ENCODE measurements around the gene MC5R. TPM values are rescaled to one million over a fixed set of nuclear protein-coding genes. Genes with fewer than 3 reads are reported as not detected.

MC5R gene
- total and polyA plus RNA-seq, 10 of the 15 experiments (the other 5 are each of a cell fraction or from before 2014, with no cell fraction given), result not detected

DNA sequence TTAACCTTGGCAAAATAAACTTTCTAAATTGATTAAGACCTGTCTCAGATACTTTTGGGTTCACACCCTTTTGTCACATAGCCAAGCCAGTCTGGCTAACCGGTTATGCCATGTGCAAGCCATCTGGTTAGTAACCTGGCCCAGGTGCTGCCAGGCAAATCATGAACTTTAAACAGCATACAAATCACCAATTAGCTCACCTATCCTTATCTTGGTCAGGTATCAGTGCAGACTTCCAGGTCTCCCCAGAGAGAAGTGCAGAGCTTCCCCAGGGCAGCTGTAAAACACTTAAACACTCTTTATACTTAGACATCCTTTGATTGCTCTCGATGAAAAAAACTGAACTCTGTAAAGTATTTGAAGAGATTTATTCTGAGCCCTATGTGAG lies 14.9 kb upstream of the MC5R start (continued):
- TF ChIP-seq NFXL1 (IDR thresholded peaks at IDR 0.05; ENCODE audit: borderline replicate concordance), result no peak
- no peak for TF ChIP-seq CREB1 (IDR thresholded peaks at IDR 0.05; ENCODE audit: low read depth)
- TF ChIP-seq BCL11A (IDR thresholded peaks at IDR 0.05; ENCODE audit: low read depth, low read length), result no peak
- TF ChIP-seq SMARCA5 (IDR thresholded peaks at IDR 0.05), result no peak
- no peak for TF ChIP-seq KAT2A (conservative IDR thresholded peaks at IDR 0.05; ENCODE audit: control insufficient read depth, low read depth, low read length)
- TF ChIP-seq WRNIP1 (IDR thresholded peaks at IDR 0.05; ENCODE audit: borderline replicate concordance, low read depth, low read length), result no peak
- no peak for TF ChIP-seq RAD51 (IDR thresholded peaks at IDR 0.05)
- TF ChIP-seq ZBED1 (IDR thresholded peaks at IDR 0.05; ENCODE audit: borderline replicate concordance), result no peak
- no peak for TF ChIP-seq SIN3A (IDR thresholded peaks at IDR 0.05; ENCODE audit: low read depth, low read length)
- no peak for TF ChIP-seq POLR2AphosphoS5 (IDR thresholded peaks at IDR 0.05; ENCODE audit: low read length)
- no peak for TF ChIP-seq GATAD2B (conservative IDR thresholded peaks at IDR 0.05; ENCODE audit: low read depth)
- no peak for TF ChIP-seq POU2F2 (IDR thresholded peaks at IDR 0.05; ENCODE audit: borderline replicate concordance, low read depth, low read length)

DNA sequence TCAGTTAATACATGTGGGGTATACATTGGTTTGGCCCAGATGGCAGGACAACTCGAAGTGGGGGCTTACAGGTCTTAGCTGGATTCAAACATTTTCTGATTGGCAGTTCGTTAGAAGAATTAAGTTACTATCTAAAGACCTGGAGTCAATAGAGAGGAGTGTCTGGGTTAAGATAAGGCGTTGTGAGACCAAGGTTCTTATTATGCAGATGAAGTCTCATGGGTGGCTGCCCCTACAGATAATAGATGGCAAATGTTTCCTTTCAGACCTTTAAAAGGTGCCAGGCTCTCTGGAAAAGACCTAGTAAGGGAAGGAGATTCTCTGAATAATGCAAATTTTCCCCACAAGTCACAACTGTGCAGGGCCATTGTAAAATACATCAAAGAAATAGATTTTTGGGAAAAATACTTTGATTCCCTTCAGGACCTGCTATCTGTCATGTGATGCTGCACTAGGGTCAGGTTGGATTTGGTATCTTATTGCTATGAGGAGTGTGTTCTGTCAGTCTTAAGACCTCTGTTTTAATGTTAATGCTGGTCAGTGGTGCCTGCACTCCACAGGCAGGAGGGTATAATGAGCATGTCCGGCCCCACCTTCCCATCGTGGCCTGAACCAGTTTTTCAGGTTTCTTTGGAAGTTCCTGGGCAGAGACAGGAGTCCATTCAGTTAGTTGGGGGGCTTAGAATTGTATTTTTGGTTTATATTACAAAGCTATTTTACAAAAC lies 14.3 kb upstream of the MC5R start:
- POLR2A ChIA-PET, result no interaction called here
- DNase-seq (ENCODE audit: low read depth, low spot score) (no peak), FAIRE-seq (no peak), ATAC-seq (no peak)
- Histone ChIP-seq H3K4me3 (no peak overlapping the region), H3K4me2 (ENCODE audit: control insufficient read depth, insufficient read depth) (no peak overlapping the region), H3K9ac (ENCODE audit: control insufficient read depth, insufficient read depth, low read length) (no peak overlapping the region), H3K27me3 (replicated peaks in 1 of 2; ENCODE audit: control insufficient read depth in 2 of 2, insufficient read depth in 2 of 2, low read length in 1 of 2) (peaks cover 2 to 3% of the 10 kb centered on the region in 2 experiments; a peak in 3 of 4 replicates), H2AFZ (ENCODE audit: control insufficient read depth, low read depth, low read length) (no peak overlapping the region), H3K9me3 (replicated peaks; ENCODE audit: control insufficient read depth, insufficient read depth, low read length) (no peaks in the 10 kb centered on the region), H3K4me1 (ENCODE audit: control insufficient read depth, insufficient read depth, low read length) (no peaks in the 10 kb centered on the region), H3K79me2 (ENCODE audit: control insufficient read depth, insufficient read depth, low read length) (no peaks in the 10 kb centered on the region), H3K36me3 (ENCODE audit: control insufficient read depth in 2 of 2, insufficient read depth in 2 of 2, low read length in 1 of 2) (no peaks in the 10 kb centered on the region), H3K27ac (ENCODE audit: control insufficient read depth, insufficient read depth) (no peak overlapping the region), H4K20me1 (ENCODE audit: control insufficient read depth, insufficient read depth) (no peaks in the 10 kb centered on the region)
- SMC1A ChIA-PET (ENCODE audit: uncharacterized antibody, unreplicated experiment), result interaction anchor here (0.8 kb wide), 1 partner anchor 285 kb away, joined by 3 read pairs; no protein-coding TSS in a partner anchor
- RAD21 ChIA-PET (ENCODE audit: unreplicated experiment), result no interaction called here
- intact Hi-C loops (cut with micrococcal nuclease; ENCODE audit: unreplicated experiment), result loop anchor here (5.0 kb wide), 1 partner anchor 252 kb away; no protein-coding TSS in a partner anchor
- 2% methylated on average over 5 of the region's 5 CpGs for WGBS (ENCODE audit: insufficient coverage, insufficient replicate concordance, low lambda C conversion rate, missing lambda C conversion rate)
- BruUV-seq (replicated peaks), result no TSS peak
- in situ Hi-C loops (cut with MboI), result loop anchor here (5.0 to 10.0 kb wide), 2 partner anchors 252 to 585 kb away; no protein-coding TSS in a partner anchor
- CTCF ChIA-PET, result interaction anchor here (0.9 kb wide), 1 partner anchor 253 kb away, joined by 3 read pairs; no protein-coding TSS in a partner anchor
- TF ChIP-seq, protein P1, sequence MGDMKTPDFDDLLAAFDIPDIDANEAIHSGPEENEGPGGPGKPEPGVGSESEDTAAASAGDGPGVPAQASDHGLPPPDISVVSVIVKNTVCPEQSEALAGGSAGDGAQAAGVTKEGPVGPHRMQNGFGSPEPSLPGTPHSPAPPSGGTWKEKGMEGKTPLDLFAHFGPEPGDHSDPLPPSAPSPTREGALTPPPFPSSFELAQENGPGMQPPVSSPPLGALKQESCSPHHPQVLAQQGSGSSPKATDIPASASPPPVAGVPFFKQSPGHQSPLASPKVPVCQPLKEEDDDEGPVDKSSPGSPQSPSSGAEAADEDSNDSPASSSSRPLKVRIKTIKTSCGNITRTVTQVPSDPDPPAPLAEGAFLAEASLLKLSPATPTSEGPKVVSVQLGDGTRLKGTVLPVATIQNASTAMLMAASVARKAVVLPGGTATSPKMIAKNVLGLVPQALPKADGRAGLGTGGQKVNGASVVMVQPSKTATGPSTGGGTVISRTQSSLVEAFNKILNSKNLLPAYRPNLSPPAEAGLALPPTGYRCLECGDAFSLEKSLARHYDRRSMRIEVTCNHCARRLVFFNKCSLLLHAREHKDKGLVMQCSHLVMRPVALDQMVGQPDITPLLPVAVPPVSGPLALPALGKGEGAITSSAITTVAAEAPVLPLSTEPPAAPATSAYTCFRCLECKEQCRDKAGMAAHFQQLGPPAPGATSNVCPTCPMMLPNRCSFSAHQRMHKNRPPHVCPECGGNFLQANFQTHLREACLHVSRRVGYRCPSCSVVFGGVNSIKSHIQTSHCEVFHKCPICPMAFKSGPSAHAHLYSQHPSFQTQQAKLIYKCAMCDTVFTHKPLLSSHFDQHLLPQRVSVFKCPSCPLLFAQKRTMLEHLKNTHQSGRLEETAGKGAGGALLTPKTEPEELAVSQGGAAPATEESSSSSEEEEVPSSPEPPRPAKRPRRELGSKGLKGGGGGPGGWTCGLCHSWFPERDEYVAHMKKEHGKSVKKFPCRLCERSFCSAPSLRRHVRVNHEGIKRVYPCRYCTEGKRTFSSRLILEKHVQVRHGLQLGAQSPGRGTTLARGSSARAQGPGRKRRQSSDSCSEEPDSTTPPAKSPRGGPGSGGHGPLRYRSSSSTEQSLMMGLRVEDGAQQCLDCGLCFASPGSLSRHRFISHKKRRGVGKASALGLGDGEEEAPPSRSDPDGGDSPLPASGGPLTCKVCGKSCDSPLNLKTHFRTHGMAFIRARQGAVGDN (IDR thresholded peaks at IDR 0.05), result no peak
- TF ChIP-seq ZNF217 (IDR thresholded peaks at IDR 0.05) (no peak), STAT3 (IDR thresholded peaks at IDR 0.05; ENCODE audit: low read depth, low read length) (no peak), RB1 (IDR thresholded peaks at IDR 0.05; ENCODE audit: borderline replicate concordance) (no peak), ZNF622 (IDR thresholded peaks at IDR 0.05) (no peak), POLR2AphosphoS5 (IDR thresholded peaks at IDR 0.05; ENCODE audit: low read length) (no peak), MEF2B (IDR thresholded peaks at IDR 0.05; ENCODE audit: partially characterized antibody, poor library complexity, severe bottlenecking) (no peak)
- TF ChIP-seq, protein P2, sequence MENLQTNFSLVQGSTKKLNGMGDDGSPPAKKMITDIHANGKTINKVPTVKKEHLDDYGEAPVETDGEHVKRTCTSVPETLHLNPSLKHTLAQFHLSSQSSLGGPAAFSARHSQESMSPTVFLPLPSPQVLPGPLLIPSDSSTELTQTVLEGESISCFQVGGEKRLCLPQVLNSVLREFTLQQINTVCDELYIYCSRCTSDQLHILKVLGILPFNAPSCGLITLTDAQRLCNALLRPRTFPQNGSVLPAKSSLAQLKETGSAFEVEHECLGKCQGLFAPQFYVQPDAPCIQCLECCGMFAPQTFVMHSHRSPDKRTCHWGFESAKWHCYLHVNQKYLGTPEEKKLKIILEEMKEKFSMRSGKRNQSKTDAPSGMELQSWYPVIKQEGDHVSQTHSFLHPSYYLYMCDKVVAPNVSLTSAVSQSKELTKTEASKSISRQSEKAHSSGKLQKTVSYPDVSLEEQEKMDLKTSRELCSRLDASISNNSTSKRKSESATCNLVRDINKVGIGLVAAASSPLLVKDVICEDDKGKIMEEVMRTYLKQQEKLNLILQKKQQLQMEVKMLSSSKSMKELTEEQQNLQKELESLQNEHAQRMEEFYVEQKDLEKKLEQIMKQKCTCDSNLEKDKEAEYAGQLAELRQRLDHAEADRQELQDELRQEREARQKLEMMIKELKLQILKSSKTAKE (IDR thresholded peaks at IDR 0.05; ENCODE audit: low read depth, poor library complexity, severe bottlenecking), result no peak

Data from GM12878 (cell line).